Measurements from ENCODE around the gene SEMA3D. TPM values are rescaled to one million over a fixed set of nuclear protein-coding genes. Genes with fewer than 3 reads are reported as not detected.

Gene SEMA3D
- total RNA-seq, 1 donor from 2014 or later = 26.3 TPM

DNA sequence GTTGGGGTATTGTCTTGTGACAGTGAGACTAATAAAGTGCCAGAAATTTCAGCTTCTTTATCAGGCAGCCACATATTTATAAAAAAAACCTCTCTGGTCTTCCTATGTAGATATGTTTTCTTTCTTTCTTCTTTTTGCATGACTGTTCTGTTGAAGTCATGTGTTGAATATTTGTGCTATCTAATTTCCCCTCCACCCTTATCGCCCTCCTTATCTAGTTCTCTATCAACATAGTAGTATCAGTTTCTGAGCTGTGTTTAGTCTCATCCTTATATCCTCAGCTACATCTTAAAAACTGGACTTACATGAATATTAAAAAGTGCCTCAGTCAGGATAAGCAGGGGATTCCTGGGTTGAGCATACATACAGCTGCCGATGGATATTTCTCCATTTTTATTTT lies 53.9 kb downstream of the SEMA3D start:
- no peak for TF ChIP-seq CTCF (conservative IDR thresholded peaks at IDR 0.05)
- H3K9me3 Mint-ChIP-seq = no peaks in the 10 kb centered on the region
- no peaks in the 10 kb centered on the region for H3K36me3 Mint-ChIP-seq (ENCODE audit: low read depth)
- DNase-seq (ENCODE audit: low read depth, low spot score) = no peak
- no peaks in the 10 kb centered on the region for H3K4me1 Mint-ChIP-seq
- no peak overlapping the region for H3K27ac Mint-ChIP-seq (ENCODE audit: unreplicated experiment)
- no peak overlapping the region for H3K4me3 Mint-ChIP-seq
- H3K27me3 Mint-ChIP-seq (ENCODE audit: low read depth) = no peaks in the 10 kb centered on the region

- no peak for TF ChIP-seq CTCF (conservative IDR thresholded peaks at IDR 0.05)
- H3K9me3 Mint-ChIP-seq = no peaks in the 10 kb centered on the region
- H3K4me1 Mint-ChIP-seq = peaks cover 13% of the 10 kb centered on the region
- H3K27me3 Mint-ChIP-seq (ENCODE audit: low read depth) = no peaks in the 10 kb centered on the region
- no peak overlapping the region for H3K27ac Mint-ChIP-seq (ENCODE audit: unreplicated experiment)
- H3K4me3 Mint-ChIP-seq = no peak overlapping the region
- DNase-seq (ENCODE audit: low read depth, low spot score) = no peak
- H3K36me3 Mint-ChIP-seq (ENCODE audit: low read depth) = no peaks in the 10 kb centered on the region
Observed at GRCh38 chr7:85130702-85131101, 56.2 kb downstream of the SEMA3D start.

- H3K36me3 Mint-ChIP-seq (ENCODE audit: low read depth) = no peaks in the 10 kb centered on the region
- no peak for TF ChIP-seq CTCF (conservative IDR thresholded peaks at IDR 0.05)
- H3K4me3 Mint-ChIP-seq = no peak overlapping the region
- H3K27ac Mint-ChIP-seq (ENCODE audit: unreplicated experiment) = peak overlapping the region; percentile 10
- H3K9me3 Mint-ChIP-seq = no peaks in the 10 kb centered on the region
- no peaks in the 10 kb centered on the region for H3K27me3 Mint-ChIP-seq (ENCODE audit: low read depth)
- H3K4me1 Mint-ChIP-seq = peaks cover 15% of the 10 kb centered on the region
- no peak for DNase-seq (ENCODE audit: low read depth, low spot score)
Observed at GRCh38 chr7:85126383-85126782, 60.5 kb downstream of the SEMA3D start.

DNA sequence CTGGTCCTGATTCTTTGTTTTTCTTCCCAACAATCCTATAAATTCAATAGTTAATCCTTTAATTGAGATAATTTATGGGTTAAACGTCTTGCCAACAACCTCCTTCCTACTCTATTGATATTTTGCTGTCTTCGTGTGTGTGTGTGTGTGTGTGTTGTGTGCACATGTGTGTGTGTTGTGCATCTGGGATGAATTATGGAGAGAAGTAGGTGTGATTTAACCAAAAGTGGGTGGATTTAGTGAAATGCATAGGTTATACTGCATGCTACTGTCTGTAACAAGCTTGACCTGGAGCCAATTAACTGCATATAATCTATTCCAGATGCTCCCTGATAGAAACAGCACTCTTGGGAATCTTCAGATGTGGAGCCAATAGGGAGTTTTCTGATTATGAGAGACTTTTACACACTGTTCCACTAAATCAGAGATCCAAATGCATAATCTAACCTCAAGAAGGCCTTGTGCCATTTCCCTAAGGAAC lies 61.2 kb downstream of the SEMA3D start:
- Mint-ChIP-seq H3K9me3 (no peaks in the 10 kb centered on the region), H3K27ac (ENCODE audit: unreplicated experiment) (no peak overlapping the region), H3K4me3 (no peak overlapping the region)

DNA sequence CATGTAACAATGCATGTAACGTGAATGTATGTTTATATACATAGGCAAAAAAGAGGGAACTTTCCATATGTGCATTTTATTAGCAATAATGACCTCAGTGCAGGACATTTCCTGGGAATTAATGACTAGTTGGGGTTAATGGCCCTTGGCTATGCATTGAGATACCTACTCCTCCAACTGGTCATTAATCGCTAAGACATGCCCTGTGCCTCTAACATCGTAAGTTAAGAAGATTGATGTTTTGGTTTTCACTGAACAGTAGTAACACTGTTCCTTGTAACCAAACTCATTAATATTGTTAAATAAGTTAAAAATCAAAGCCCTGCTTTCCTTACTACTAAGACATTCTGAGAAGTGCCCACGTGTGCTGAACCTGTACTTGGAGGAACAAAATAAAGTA lies 61.7 kb downstream of the SEMA3D start:
- no peak overlapping the region for H3K4me3 Mint-ChIP-seq
- DNase-seq (ENCODE audit: low read depth, low spot score) = no peak
- no peak for TF ChIP-seq CTCF (conservative IDR thresholded peaks at IDR 0.05)
- H3K27ac Mint-ChIP-seq (ENCODE audit: unreplicated experiment) = no peak overlapping the region
- no peaks in the 10 kb centered on the region for H3K9me3 Mint-ChIP-seq
- H3K4me1 Mint-ChIP-seq = peaks cover 15% of the 10 kb centered on the region
- no peaks in the 10 kb centered on the region for H3K27me3 Mint-ChIP-seq (ENCODE audit: low read depth)
- no peaks in the 10 kb centered on the region for H3K36me3 Mint-ChIP-seq (ENCODE audit: low read depth)

More for the DNA sequence above, 61.2 kb downstream of the SEMA3D start:
- Mint-ChIP-seq H3K36me3 (ENCODE audit: low read depth) (no peaks in the 10 kb centered on the region), H3K27me3 (ENCODE audit: low read depth) (no peaks in the 10 kb centered on the region), H3K4me1 (peaks cover 15% of the 10 kb centered on the region)
- TF ChIP-seq CTCF (conservative IDR thresholded peaks at IDR 0.05) = no peak
- DNase-seq (ENCODE audit: low read depth, low spot score) = no peak

DNA sequence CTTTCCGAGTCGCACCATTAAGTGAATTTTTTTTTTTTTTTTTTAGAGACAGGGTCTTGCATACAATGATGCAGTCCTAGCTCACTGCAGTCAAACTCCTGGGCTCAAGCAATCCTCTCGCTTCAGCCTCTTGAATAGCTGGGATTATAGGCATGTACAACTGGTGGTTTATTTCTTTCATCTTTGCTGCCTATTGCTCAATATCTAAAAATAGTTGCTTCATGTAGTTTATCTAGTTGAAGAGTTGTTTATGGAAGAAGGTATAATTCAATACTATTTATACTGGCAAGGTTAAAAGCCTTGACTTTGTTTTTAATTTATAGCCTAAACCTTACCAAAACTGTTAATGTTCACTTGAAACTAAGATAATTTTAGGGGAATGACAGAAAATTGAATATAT lies 66.9 kb downstream of the SEMA3D start:
- H3K27ac Mint-ChIP-seq (ENCODE audit: unreplicated experiment) = no peak overlapping the region
- H3K4me3 Mint-ChIP-seq = no peak overlapping the region
- no peak for DNase-seq (ENCODE audit: low read depth, low spot score)
- no peaks in the 10 kb centered on the region for H3K4me1 Mint-ChIP-seq
- H3K36me3 Mint-ChIP-seq (ENCODE audit: low read depth) = peaks cover 3% of the 10 kb centered on the region
- no peaks in the 10 kb centered on the region for H3K27me3 Mint-ChIP-seq (ENCODE audit: low read depth)
- H3K9me3 Mint-ChIP-seq = no peaks in the 10 kb centered on the region
- no peak for TF ChIP-seq CTCF (conservative IDR thresholded peaks at IDR 0.05)
